ENCODE results near the gene SLC25A4.
A peak's percentile ranks its signal among the peaks of the same experiment; 100 is the strongest.

DNA sequence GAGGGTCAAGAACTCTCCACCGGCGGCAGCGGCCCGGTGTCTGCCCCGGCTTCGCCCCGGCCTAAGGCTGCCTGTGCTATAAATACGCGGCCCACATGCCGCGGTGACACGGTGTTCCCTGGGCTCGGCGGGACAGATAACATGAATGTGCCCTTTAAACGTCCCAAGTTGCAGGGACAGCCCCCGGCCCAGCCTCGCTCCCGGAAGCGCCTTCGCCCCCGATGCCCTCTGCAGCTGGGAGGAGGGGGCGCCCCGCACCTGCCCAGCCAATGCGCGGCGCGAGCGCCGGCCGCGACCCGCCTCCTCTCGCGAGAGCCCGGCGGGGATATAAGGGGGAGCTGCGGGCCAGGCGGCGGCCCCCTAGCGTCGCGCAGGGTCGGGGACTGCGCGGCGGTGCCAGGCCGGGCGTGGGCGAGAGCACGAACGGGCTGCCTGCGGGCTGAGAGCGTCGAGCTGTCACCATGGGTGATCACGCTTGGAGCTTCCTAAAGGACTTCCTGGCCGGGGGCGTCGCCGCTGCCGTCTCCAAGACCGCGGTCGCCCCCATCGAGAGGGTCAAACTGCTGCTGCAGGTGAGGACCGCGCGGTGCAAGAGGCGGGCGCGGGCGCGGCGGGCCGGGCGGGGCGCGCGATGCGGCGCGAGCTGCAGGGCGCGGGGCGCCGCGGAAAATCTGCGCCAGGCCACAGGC, at the start of gene SLC25A4:
- TF ChIP-seq, protein P1, sequence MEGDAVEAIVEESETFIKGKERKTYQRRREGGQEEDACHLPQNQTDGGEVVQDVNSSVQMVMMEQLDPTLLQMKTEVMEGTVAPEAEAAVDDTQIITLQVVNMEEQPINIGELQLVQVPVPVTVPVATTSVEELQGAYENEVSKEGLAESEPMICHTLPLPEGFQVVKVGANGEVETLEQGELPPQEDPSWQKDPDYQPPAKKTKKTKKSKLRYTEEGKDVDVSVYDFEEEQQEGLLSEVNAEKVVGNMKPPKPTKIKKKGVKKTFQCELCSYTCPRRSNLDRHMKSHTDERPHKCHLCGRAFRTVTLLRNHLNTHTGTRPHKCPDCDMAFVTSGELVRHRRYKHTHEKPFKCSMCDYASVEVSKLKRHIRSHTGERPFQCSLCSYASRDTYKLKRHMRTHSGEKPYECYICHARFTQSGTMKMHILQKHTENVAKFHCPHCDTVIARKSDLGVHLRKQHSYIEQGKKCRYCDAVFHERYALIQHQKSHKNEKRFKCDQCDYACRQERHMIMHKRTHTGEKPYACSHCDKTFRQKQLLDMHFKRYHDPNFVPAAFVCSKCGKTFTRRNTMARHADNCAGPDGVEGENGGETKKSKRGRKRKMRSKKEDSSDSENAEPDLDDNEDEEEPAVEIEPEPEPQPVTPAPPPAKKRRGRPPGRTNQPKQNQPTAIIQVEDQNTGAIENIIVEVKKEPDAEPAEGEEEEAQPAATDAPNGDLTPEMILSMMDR (conservative IDR thresholded peaks at IDR 0.05; ENCODE audit: low read depth, low read length): peak; percentile 53
- no peak; the same call in 1 of the 2 replicates for TF ChIP-seq RAD21 (IDR thresholded peaks at IDR 0.05; ENCODE audit: low read length)
- TF ChIP-seq CEBPB (IDR thresholded peaks at IDR 0.05; ENCODE audit: low read depth, low read length): no peak
- TF ChIP-seq POLR2A (IDR thresholded peaks at IDR 0.05; ENCODE audit: low read depth, low read length): peak; percentile 92
- TF ChIP-seq RFX5 (IDR thresholded peaks at IDR 0.05; ENCODE audit: low read depth, low read length): no peak
- peak; percentile 37; the same call in 1 of the 2 replicates for TF ChIP-seq MXI1 (IDR thresholded peaks at IDR 0.05; ENCODE audit: borderline replicate concordance, low read depth, low read length)
- no peak for TF ChIP-seq NFE2L2 (IDR thresholded peaks at IDR 0.05; ENCODE audit: low read depth, low read length)
- TF ChIP-seq, protein P2, sequence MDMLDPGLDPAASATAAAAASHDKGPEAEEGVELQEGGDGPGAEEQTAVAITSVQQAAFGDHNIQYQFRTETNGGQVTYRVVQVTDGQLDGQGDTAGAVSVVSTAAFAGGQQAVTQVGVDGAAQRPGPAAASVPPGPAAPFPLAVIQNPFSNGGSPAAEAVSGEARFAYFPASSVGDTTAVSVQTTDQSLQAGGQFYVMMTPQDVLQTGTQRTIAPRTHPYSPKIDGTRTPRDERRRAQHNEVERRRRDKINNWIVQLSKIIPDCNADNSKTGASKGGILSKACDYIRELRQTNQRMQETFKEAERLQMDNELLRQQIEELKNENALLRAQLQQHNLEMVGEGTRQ (IDR thresholded peaks at IDR 0.05; ENCODE audit: low read depth, low read length): no peak
- TF ChIP-seq MAZ (IDR thresholded peaks at IDR 0.05; ENCODE audit: borderline replicate concordance, low read depth, low read length): peak; percentile 80; the same call in 1 of the 2 replicates
- TF ChIP-seq FOS (IDR thresholded peaks at IDR 0.05; ENCODE audit: low read depth, low read length): no peak
- TF ChIP-seq BHLHE40 (IDR thresholded peaks at IDR 0.05; ENCODE audit: low read depth, low read length): no peak
- TF ChIP-seq SMC3 (IDR thresholded peaks at IDR 0.05; ENCODE audit: low read depth, low read length): no peak

Data from IMR-90 (cell line).